Activated CD8-positive, alpha-beta T cell treated with anti-CD3 and anti-CD28 coated beads for 36 hours (primary cell): Measurements from ENCODE around the gene BCL3. TPM values are rescaled to one million over a fixed set of nuclear protein-coding genes. Genes with fewer than 3 reads are reported as not detected.
"Not testable (repeated sequence)": the region's sequence is repeated elsewhere in the genome, so short reads cannot be mapped to it uniquely, and the experiment has no call there.

Experiments
- ATAC-seq: fragments of 200-7000 bp; cut with Tn5 transposase; one replicate; pipeline ENCODE4 v1.10.0; 2021; ENCODE audit warnings: mild to moderate bottlenecking, moderate library complexity
- CTCF ChIA-PET: fragments of 350-600 bp; sonication (Branson Sonifier 250); formaldehyde crosslinking; loops from one replicate; lab custom pipeline; 2021; ENCODE audit warnings: antibody characterized with exemption; lab: Charles Lee
- POLR2A ChIA-PET: fragments of 350-600 bp; sonication (Branson Sonifier 250); formaldehyde crosslinking; loops from one replicate; lab custom pipeline; 2021; ENCODE audit warnings: antibody characterized with exemption; lab: Charles Lee
- DNase-seq: peaks from one replicate; pipeline ENCODE4 v3.0.0-alpha.2; 2020
- H3K27ac Mint-ChIP-seq: one replicate; pipeline ENCODE4 v1.8.0; 2021; ENCODE audit warnings: mild to moderate bottlenecking, mixed read lengths
- H3K27me3 Mint-ChIP-seq: one replicate; pipeline ENCODE4 v1.8.0; 2021; ENCODE audit warnings: mixed read lengths
- H3K36me3 Mint-ChIP-seq: one replicate; pipeline ENCODE4 v1.8.0; 2021; ENCODE audit warnings: low read depth, mixed read lengths
- H3K4me1 Mint-ChIP-seq: one replicate; pipeline ENCODE4 v1.8.0; 2021; ENCODE audit warnings: low read depth, mixed read lengths
- H3K4me3 Mint-ChIP-seq: one replicate; pipeline ENCODE4 v1.8.0; 2021; ENCODE audit warnings: mild to moderate bottlenecking, moderate library complexity, mixed read lengths
- H3K9me3 Mint-ChIP-seq: one replicate; pipeline ENCODE4 v1.8.0; 2021; ENCODE audit warnings: mixed read lengths
- intact Hi-C: fragments of 100-400 bp; cut with micrococcal nuclease; formaldehyde crosslinking; loops from one replicate; pipeline ENCODE4 v1.10.0; 2022
- total RNA-seq, 2 experiments: library from RNA; stranded (reverse); gene quantifications; one replicate each; pipeline ENCODE4 v1.2.3, GENCODE V29; 2021
- TF ChIP-seq, protein P1 (sequence below): fragments of 200-600 bp; IDR thresholded peaks from one replicate; pipeline ENCODE4 v1.8.0; 2022; ENCODE audit warnings: antibody characterized with exemption, mild to moderate bottlenecking

BCL3 gene
- total RNA-seq, 2 experiments from 2014 or later, result 22.8 to 27.7 TPM

DNA sequence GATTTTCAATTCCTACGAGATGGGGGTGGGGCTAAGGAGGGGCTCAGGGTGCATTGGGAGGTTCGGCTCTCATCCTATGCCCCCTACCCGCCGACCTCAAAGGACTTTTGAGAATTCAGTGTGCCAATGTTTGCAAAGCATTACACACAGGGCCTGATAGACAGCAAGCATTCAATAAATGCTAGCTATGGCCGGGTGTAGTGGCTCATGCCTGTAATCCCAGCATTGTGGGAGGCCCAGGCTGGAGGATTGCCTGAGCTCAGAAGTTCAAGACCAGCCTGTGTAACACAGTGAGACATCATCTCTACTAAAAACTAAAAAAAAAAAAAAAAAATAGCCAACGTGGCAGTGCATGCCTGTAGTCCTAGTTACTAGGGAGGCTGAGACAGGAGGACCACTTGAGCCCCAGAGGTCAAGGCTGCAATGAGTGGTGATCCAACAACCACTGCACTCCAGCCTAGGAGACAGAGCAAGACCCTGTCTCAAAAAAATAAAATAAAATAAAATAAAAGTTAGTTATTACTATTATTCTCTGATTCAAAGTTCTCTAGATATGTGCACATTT, 27.2 kb downstream of the BCL3 start:
- Mint-ChIP-seq H3K27ac (no peak overlapping the region), H3K27me3 (peaks cover 4% of the 10 kb centered on the region), H3K4me1 (peaks cover 1% of the 10 kb centered on the region), H3K9me3 (no peaks in the 10 kb centered on the region), H3K4me3 (no peak overlapping the region), H3K36me3 (no peaks in the 10 kb centered on the region)
- ATAC-seq (no peak), DNase-seq (no peak)
- intact Hi-C loops, result no loop called here
- ChIA-PET POLR2A (interaction anchor here (1.1 kb wide), 1 partner anchor 52 kb away, joined by 4 read pairs; no protein-coding TSS in a partner anchor), CTCF (interaction anchor here (2.4 to 16.0 kb wide), 2 partner anchors 8 to 50 kb away, joined by 19 to 474 read pairs; no protein-coding TSS in a partner anchor)
- TF ChIP-seq, protein P1, sequence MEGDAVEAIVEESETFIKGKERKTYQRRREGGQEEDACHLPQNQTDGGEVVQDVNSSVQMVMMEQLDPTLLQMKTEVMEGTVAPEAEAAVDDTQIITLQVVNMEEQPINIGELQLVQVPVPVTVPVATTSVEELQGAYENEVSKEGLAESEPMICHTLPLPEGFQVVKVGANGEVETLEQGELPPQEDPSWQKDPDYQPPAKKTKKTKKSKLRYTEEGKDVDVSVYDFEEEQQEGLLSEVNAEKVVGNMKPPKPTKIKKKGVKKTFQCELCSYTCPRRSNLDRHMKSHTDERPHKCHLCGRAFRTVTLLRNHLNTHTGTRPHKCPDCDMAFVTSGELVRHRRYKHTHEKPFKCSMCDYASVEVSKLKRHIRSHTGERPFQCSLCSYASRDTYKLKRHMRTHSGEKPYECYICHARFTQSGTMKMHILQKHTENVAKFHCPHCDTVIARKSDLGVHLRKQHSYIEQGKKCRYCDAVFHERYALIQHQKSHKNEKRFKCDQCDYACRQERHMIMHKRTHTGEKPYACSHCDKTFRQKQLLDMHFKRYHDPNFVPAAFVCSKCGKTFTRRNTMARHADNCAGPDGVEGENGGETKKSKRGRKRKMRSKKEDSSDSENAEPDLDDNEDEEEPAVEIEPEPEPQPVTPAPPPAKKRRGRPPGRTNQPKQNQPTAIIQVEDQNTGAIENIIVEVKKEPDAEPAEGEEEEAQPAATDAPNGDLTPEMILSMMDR, result no peak

DNA sequence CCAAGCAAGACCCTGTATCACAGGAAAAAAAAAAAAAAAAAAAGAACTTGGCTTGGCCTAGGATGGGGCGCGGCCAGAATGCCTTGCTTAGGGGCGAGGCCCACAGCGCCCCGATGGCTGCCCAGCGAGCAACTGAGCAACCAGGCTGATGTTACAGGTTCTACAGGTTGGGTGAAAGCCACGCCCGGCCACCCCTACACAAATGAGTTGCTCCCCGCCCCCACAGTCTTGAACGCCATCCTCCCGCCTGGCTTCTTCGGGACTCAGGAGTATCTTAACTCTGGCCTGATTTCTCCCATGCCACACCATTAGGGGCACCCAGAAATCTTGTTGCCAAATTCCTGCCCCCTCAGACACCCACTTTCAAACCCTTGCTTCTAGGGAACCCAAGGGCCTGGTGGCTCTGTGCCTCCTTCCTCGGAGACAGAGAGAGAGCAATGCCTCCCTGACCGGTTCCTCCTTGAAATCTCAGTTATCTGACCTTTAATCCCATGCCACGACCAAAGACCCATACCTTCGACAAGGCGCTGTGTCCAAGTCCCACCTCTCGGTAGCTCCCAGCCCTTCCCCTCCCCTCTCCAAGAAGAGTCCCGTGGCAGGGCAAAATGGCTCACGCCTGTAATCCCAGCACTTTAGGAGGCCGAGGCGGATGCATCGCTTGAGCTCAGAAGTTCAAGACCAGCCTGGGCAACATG, 28.0 kb downstream of the BCL3 start:
- no peak overlapping the region for H3K4me3 Mint-ChIP-seq
- H3K27ac Mint-ChIP-seq, result no peak overlapping the region
- ChIA-PET POLR2A (no interaction called here), CTCF (interaction anchor here (1.0 to 16.0 kb wide), 3 partner anchors 8 to 52 kb away, joined by 8 to 474 read pairs (median 19); no protein-coding TSS in a partner anchor)
- DNase-seq, result no peak
- TF ChIP-seq, protein P1, result no peak
- ATAC-seq, result no peak
- H3K27me3 Mint-ChIP-seq, result peaks cover 4% of the 10 kb centered on the region
- no peaks in the 10 kb centered on the region for H3K36me3 Mint-ChIP-seq
- H3K9me3 Mint-ChIP-seq, result no peaks in the 10 kb centered on the region
- intact Hi-C loops, result no loop called here
- H3K4me1 Mint-ChIP-seq, result no peaks in the 10 kb centered on the region

GRCh38 chr19:44777715-44778347, 29.3 kb downstream of the BCL3 start, which contains the start of gene CBLC:
CBLC (plus strand) TSS chr19:44777890; CDS start chr19:44777932, 42 bp downstream.
- no peaks in the 10 kb centered on the region for H3K36me3 Mint-ChIP-seq
- POLR2A ChIA-PET, result no interaction called here
- ATAC-seq (peak; percentile 37), DNase-seq (no peak)
- TF ChIP-seq, protein P1, result no peak
- H3K4me3 Mint-ChIP-seq, result no peak within 1 kb of the TSS
- H3K27me3 Mint-ChIP-seq, result peaks cover 4% of the 10 kb centered on the region
- CTCF ChIA-PET, result interaction anchor here (1.0 kb wide), 1 partner anchor 54 kb away, joined by 8 read pairs; no protein-coding TSS in a partner anchor
- H3K9me3 Mint-ChIP-seq, result no peaks in the 10 kb centered on the region
- H3K4me1 Mint-ChIP-seq, result no peaks in the 10 kb centered on the region
- intact Hi-C loops, result no loop called here
- no peak within 1 kb of the TSS for H3K27ac Mint-ChIP-seq

GRCh38 chr19:44779150-44779549, 30.6 kb downstream of the BCL3 start:
- ChIA-PET POLR2A (no interaction called here), CTCF (interaction anchor here (1.8 kb wide), 1 partner anchor 56 kb away, joined by 7 read pairs; no protein-coding TSS in a partner anchor)
- ATAC-seq (no peak), DNase-seq (no peak)
- H3K36me3 Mint-ChIP-seq, result no peaks in the 10 kb centered on the region
- H3K4me1 Mint-ChIP-seq, result peaks cover under 1% of the 10 kb centered on the region
- H3K27ac Mint-ChIP-seq, result no peak overlapping the region
- peaks cover 4% of the 10 kb centered on the region for H3K27me3 Mint-ChIP-seq
- H3K4me3 Mint-ChIP-seq, result no peak overlapping the region
- intact Hi-C loops, result no loop called here
- no peaks in the 10 kb centered on the region for H3K9me3 Mint-ChIP-seq
- TF ChIP-seq, protein P1, result no peak

DNA sequence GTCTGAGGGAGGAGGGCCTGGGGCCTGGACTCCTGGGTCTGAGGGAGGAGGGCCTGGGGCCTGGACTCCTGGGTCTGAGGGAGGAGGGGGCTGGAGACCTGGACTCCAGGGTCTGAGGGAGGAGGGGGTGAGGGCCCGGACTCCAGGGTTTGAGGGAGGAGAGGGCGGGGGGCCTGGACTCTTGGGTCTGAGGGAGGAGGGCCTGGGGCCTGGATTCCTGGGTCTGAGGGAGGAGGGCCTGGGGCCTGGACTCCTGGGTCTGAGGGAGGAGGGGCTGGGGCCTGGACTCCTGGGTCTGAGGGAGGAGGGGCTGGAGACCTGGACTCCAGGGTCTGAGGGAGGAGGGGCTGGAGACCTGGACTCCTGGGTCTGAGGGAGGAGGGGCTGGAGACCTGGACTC, 33.2 kb downstream of the BCL3 start:
- H3K36me3 Mint-ChIP-seq, DNase-seq, H3K27me3 Mint-ChIP-seq, H3K4me3 Mint-ChIP-seq, H3K9me3 Mint-ChIP-seq, POLR2A ChIA-PET, ATAC-seq, H3K4me1 Mint-ChIP-seq, intact Hi-C loops, H3K27ac Mint-ChIP-seq: not testable (repeated sequence)
- CTCF ChIA-PET, result interaction anchor here (1.0 kb wide), 1 partner anchor 49 kb away, joined by 3 read pairs; no protein-coding TSS in a partner anchor
